Transverse colon (tissue), 4 donors: ENCODE data around the gene NUCKS1. TPM values are rescaled to one million over a fixed set of nuclear protein-coding genes. Genes with fewer than 3 reads are reported as not detected.

Experiments used
- DNase-seq: peaks from one replicate; pipeline ENCODE4 v3.0.0-alpha.2; 2019
- H3K27ac ChIP-seq, 4 donors: fragments of 200-600 bp; sonication (generic); 2 replicates each; pipeline ENCODE4 v1.5.1; 2016 to 2018; ENCODE audit warnings: inconsistent platforms in 4 of 4
- H3K27me3 ChIP-seq: fragments of 200-600 bp; sonication (generic); 2 replicates; pipeline ENCODE4 v1.5.1; 2017; ENCODE audit warnings: inconsistent platforms
- H3K36me3 ChIP-seq, 4 donors: fragments of 200-600 bp; sonication (generic); 2 replicates each; pipeline ENCODE4 v1.5.1; 2017 to 2019; ENCODE audit warnings: inconsistent platforms in 4 of 4
- H3K4me1 ChIP-seq, 4 donors: fragments of 200-600 bp; sonication (generic); 2 replicates each; pipeline ENCODE4 v1.5.1; 2017 to 2020; ENCODE audit warnings: inconsistent platforms in 4 of 4
- H3K4me3 ChIP-seq, 4 donors: fragments of 200-600 bp; sonication (generic); 1 replicate in 1 of 4; 2 replicates in 3 of 4; pipeline versions ENCODE4 v1.5.1 to v1.6.1; 2017 to 2019; ENCODE audit warnings: inconsistent platforms in 4 of 4
- H3K9me3 ChIP-seq, 2 donors: fragments of 200-600 bp; sonication (generic); 2 replicates each; pipeline ENCODE4 v1.5.1; 2017 to 2019; ENCODE audit warnings: inconsistent platforms in 2 of 2
- EP300 ChIP-seq: sonication (generic); formaldehyde crosslinking; IDR thresholded peaks from one replicate; pipeline ENCODE4 v1.6.1; 2017; ENCODE audit warnings: antibody characterized with exemption, low read depth
- POLR2A ChIP-seq: fragments of 450-650 bp; IDR thresholded peaks from one replicate; pipeline ENCODE4 v1.6.1; 2016; ENCODE audit warnings: antibody characterized with exemption, mild to moderate bottlenecking, moderate library complexity
- POLR2AphosphoS5 ChIP-seq, 3 donors: sonication (generic); formaldehyde crosslinking; IDR thresholded peaks; one replicate each; pipeline ENCODE4 v1.6.1; 2016; ENCODE audit warnings: antibody characterized with exemption in 3 of 3
- WGBS, 2 donors: methylation state at CpG; one replicate each; pipeline ENCODE4 v1.1.5; 2018; ENCODE audit warnings: low coverage in 1 of 2; 5-methylcytosine and 5-hydroxymethylcytosine counted together
- in situ Hi-C, 4 donors: fragments of 200-750 bp; cut with MboI; loops; one replicate each; pipeline versions ENCODE4 v1.15.0 to v1.15.1; 2017; ENCODE audit warnings: low sequenced_read_pairs in 3 of 4, low pct_ligation_motif_present in 1 of 4, low pct_unique_long_range_greater_than_20kb in 1 of 4
- intact Hi-C: fragments of 100-400 bp; cut with DNase I; formaldehyde crosslinking; loops from one replicate; pipeline ENCODE4 v1.15.1; 2023; ENCODE audit warnings: low total_unique reads
- total RNA-seq, 4 donors: library from RNA; depleted of rRNA; stranded (reverse); fragments of >200 nt; gene quantifications; one replicate each; pipeline ENCODE4 v1.1.0, GENCODE V29; 2016
- TF ChIP-seq, protein P1 (sequence below), 5 experiments: fragments of 200-600 bp in 3 of 5; fragments of 450-650 bp in 2 of 5; sonication (generic) in 3 of 5; IDR thresholded peaks; 1 replicate in 2 of 5; 2 replicates in 3 of 5; pipeline ENCODE4 v1.5.1; 2016 to 2017; ENCODE audit warnings: antibody characterized with exemption in 5 of 5, inconsistent platforms in 3 of 5, mild to moderate bottlenecking in 2 of 5, moderate library complexity in 1 of 5

The NUCKS1 gene
- total RNA-seq, 4 donors from 2014 or later, result 21.7 to 45.7 (median 35.1) TPM

DNA sequence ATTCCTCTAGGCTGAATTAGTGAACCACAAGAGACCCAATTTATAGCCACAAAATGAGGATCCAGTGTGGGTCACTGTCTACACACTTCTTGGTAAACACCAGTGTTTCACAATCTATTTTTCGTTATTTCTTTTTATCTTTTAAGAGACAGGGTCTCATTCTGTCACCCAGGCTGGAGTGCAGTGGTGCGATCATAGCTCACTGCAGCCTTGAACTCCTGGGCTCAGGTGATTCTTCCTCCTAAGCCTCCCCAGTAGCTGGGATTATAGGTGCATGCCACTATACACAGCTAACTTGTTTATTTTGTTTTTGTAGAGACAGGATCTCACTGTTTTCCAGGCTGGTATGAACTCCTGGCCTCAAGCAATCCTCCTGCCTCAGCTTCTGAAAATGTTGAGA, 40.3 kb downstream of the NUCKS1 start:
- 92 to 94% methylated on average over 2 of the region's 2 CpGs for WGBS, 2 donors
- Histone ChIP-seq H3K4me3 (no peak overlapping the region), H3K4me1 (peaks cover 0 to 25% (median 8%) of the 10 kb centered on the region in 4 donors), H3K9me3 (no peaks in the 10 kb centered on the region), H3K27ac (no peak overlapping the region), H3K36me3 (no peaks in the 10 kb centered on the region), H3K27me3 (no peaks in the 10 kb centered on the region)
- TF ChIP-seq EP300 (no peak), POLR2A (no peak), POLR2AphosphoS5 (IDR thresholded peaks at IDR 0.05) (no peak)
- TF ChIP-seq, protein P1, sequence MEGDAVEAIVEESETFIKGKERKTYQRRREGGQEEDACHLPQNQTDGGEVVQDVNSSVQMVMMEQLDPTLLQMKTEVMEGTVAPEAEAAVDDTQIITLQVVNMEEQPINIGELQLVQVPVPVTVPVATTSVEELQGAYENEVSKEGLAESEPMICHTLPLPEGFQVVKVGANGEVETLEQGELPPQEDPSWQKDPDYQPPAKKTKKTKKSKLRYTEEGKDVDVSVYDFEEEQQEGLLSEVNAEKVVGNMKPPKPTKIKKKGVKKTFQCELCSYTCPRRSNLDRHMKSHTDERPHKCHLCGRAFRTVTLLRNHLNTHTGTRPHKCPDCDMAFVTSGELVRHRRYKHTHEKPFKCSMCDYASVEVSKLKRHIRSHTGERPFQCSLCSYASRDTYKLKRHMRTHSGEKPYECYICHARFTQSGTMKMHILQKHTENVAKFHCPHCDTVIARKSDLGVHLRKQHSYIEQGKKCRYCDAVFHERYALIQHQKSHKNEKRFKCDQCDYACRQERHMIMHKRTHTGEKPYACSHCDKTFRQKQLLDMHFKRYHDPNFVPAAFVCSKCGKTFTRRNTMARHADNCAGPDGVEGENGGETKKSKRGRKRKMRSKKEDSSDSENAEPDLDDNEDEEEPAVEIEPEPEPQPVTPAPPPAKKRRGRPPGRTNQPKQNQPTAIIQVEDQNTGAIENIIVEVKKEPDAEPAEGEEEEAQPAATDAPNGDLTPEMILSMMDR (IDR thresholded peaks at IDR 0.05), result no peak
- intact Hi-C loops (no loop called here), in situ Hi-C loops (loop anchor here in 1 of 4 donors (10.0 kb wide), 1 partner anchor 55 kb away; no protein-coding TSS in a partner anchor)
- DNase-seq, result no peak

DNA sequence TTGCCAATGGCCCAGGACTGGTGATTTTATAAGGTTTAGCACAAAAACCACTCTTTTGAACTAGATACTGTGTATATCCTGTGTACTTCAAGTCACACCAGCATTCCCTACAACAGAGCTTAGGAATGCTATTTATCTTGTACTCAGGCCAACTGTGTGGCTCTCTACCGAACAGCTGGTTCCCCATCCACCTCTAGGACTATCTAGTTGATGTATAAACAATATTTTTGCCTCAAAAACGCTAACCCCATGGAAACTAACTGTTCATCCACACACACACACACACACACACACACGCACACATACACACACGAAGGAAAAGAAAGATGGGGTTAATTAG, 41.0 kb downstream of the NUCKS1 start:
- H3K4me1 ChIP-seq, result peaks cover 0 to 22% (median 8%) of the 10 kb centered on the region in 4 donors

DNA sequence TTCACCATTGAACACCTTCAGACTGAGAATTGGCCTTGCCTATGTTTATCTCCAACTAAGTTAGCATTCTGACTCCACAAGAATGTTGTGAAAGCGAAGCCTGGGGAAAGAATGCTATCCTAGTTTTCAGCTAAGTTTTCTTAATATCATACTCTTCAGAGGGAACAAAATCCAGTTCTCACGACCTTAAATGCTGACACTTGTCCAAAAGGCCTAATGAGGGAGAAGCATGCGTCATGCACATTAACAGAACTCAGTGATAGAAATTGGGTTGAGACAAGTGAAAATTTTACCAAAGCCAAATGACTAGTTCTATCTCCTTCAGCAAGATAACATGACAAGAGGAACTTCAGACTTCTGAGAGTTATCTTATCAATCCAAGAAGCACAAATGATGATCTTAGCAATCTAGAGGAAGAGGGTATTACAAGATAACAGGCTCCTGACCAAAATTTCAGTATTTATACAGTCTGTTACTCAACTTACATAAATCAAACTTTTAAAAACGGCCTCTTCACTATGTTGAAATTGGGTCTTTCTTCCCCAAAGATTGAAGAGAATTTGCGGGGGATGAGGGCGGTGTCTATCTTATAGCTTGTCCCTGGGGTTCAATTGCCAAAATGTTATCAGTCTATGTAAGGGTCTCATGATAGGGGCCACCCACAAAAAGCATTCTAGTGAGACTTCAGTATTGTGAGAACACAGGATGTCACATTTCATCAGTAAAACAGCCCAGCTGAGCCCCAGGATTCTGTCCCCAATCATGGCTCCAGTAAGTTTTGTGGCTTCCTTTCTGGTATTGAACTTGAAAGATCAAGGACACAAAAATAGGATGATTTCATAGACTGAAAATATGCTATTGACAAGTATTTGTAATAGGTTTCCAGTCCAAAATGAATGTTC, 43.1 kb downstream of the NUCKS1 start:
- in situ Hi-C loops, result no loop called here
- intact Hi-C loops, result no loop called here
- TF ChIP-seq, protein P1 (IDR thresholded peaks at IDR 0.05), result no peak
- TF ChIP-seq POLR2AphosphoS5 (IDR thresholded peaks at IDR 0.05), result no peak
- no peak for TF ChIP-seq EP300
- TF ChIP-seq POLR2A, result no peak
- Histone ChIP-seq H3K27me3 (no peaks in the 10 kb centered on the region), H3K4me3 (no peak overlapping the region), H3K27ac (no peak overlapping the region), H3K9me3 (no peaks in the 10 kb centered on the region), H3K36me3 (no peaks in the 10 kb centered on the region), H3K4me1 (peaks cover 0 to 12% (median 0%) of the 10 kb centered on the region in 4 donors)
- DNase-seq, result no peak
- 88 to 92% methylated on average over 6 of the region's 6 CpGs for WGBS, 2 donors

More for the DNA sequence above, 41.0 kb downstream of the NUCKS1 start:
- no peak for DNase-seq
- no peak overlapping the region for H3K4me3 ChIP-seq
- 46 to 57% methylated on average over 1 to 4 of the region's 4 CpGs for WGBS, 2 donors
- no peaks in the 10 kb centered on the region for H3K27me3 ChIP-seq
- H3K9me3 ChIP-seq, result no peaks in the 10 kb centered on the region
- TF ChIP-seq POLR2AphosphoS5 (IDR thresholded peaks at IDR 0.05), result no peak
- no peak for TF ChIP-seq EP300
- TF ChIP-seq, protein P1 (IDR thresholded peaks at IDR 0.05), result no peak
- TF ChIP-seq POLR2A, result no peak
- H3K36me3 ChIP-seq, result no peaks in the 10 kb centered on the region
- in situ Hi-C loops (no loop called here), intact Hi-C loops (no loop called here)
- no peak overlapping the region for H3K27ac ChIP-seq

DNA sequence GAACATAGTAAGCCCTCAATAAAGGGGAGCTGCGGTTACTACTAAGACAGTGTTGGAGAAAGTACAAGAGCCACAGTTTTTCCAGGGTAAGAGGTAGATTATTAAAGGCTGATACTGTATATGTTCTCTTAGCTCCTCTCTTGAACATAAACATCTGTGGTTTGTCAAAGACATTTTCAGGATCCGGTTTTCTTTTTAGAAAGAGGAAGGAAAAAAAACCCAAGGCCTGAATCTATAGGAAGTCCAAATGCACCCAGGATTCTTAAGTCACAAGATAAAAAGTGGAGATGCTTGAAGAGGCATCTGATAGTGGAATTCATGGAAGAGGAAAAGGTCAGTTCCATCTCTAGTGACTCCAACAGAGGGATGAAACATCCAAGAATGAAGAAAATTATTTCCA, 45.1 kb downstream of the NUCKS1 start:
- DNase-seq, result no peak
- in situ Hi-C loops, result no loop called here
- peaks cover 0 to 10% (median 0%) of the 10 kb centered on the region in 4 donors for H3K4me1 ChIP-seq

More for the DNA sequence above, 45.1 kb downstream of the NUCKS1 start:
- H3K27me3 ChIP-seq, result no peaks in the 10 kb centered on the region
- H3K27ac ChIP-seq, result no peak overlapping the region
- WGBS, 2 donors, result 73 to 83% methylated on average over 2 of the region's 2 CpGs
- no peaks in the 10 kb centered on the region for H3K9me3 ChIP-seq
- TF ChIP-seq, protein P1 (IDR thresholded peaks at IDR 0.05), result no peak
- TF ChIP-seq POLR2AphosphoS5 (IDR thresholded peaks at IDR 0.05) (no peak), EP300 (no peak), POLR2A (no peak)
- H3K36me3 ChIP-seq, result no peaks in the 10 kb centered on the region
- no peak overlapping the region for H3K4me3 ChIP-seq
- intact Hi-C loops, result no loop called here
